OCI-LY1 (cell line): ENCODE results near the gene MRPL14.

ENCODE experiments used
- H2AFZ ChIP-seq: fragments of 200-600 bp; sonication (generic), shearing (Covaris generic); 2 replicates; pipeline ENCODE4 v1.6.0; 2014; ENCODE audit warnings: antibody characterized with exemption, mild to moderate bottlenecking, low read length
- H3F3A ChIP-seq: fragments of 200-600 bp; sonication (generic), shearing (Covaris generic); 2 replicates; pipeline ENCODE4 v1.6.0; 2014; ENCODE audit warnings: mild to moderate bottlenecking, antibody characterized with exemption, low read length, moderate library complexity; ENCODE audit not compliant: insufficient read depth
- H3K27ac ChIP-seq: fragments of 200-600 bp; sonication (generic); 2 replicates; pipeline ENCODE4 v1.5.1; 2014; ENCODE audit warnings: low read length, mixed run types, mild to moderate bottlenecking, low read depth; ENCODE audit not compliant: poor library complexity, severe bottlenecking
- H3K27me3 ChIP-seq: fragments of 200-600 bp; sonication (generic); 2 replicates; pipeline ENCODE4 v1.6.0; 2014; ENCODE audit warnings: antibody characterized with exemption, mild to moderate bottlenecking, low read length, moderate library complexity; ENCODE audit not compliant: insufficient read depth
- H3K36me3 ChIP-seq: fragments of 200-600 bp; sonication (generic); 2 replicates; pipeline ENCODE4 v1.6.1; 2014; ENCODE audit warnings: mild to moderate bottlenecking, antibody characterized with exemption, low read length, moderate library complexity, mixed read lengths; ENCODE audit not compliant: insufficient read depth
- H3K4me1 ChIP-seq: fragments of 200-600 bp; sonication (generic); 2 replicates; pipeline ENCODE4 v1.5.1; 2014; ENCODE audit warnings: mild to moderate bottlenecking, low read length, moderate library complexity; ENCODE audit not compliant: insufficient read depth, severe bottlenecking
- H3K4me2 ChIP-seq: fragments of 200-600 bp; sonication (generic), shearing (Covaris generic); 2 replicates; pipeline ENCODE4 v1.6.1; 2014; ENCODE audit warnings: low read length
- H3K4me3 ChIP-seq: fragments of 200-600 bp; sonication (generic); 2 replicates; pipeline ENCODE4 v1.5.1; 2014; ENCODE audit warnings: low read length, low read depth, mild to moderate bottlenecking, mixed read lengths; ENCODE audit not compliant: poor library complexity, severe bottlenecking
- H3K79me2 ChIP-seq: fragments of 200-600 bp; shearing (Covaris generic); 2 replicates; pipeline ENCODE4 v1.6.1; 2016; ENCODE audit warnings: mixed run types, low read length, mixed read lengths; ENCODE audit not compliant: insufficient read depth
- H3K9ac ChIP-seq: fragments of 200-600 bp; sonication (generic), shearing (Covaris generic); 2 replicates; pipeline ENCODE4 v1.6.1; 2014; ENCODE audit warnings: mild to moderate bottlenecking, low read length, mixed read lengths
- H3K9me2 ChIP-seq: fragments of 200-600 bp; sonication (generic), shearing (Covaris generic); 2 replicates; pipeline ENCODE4 v1.6.1; 2014; ENCODE audit warnings: low read depth, mild to moderate bottlenecking, low read length, mixed read lengths
- H3K9me3 ChIP-seq: fragments of 200-600 bp; shearing (Covaris generic); 2 replicates; pipeline ENCODE4 v1.6.1; 2014; ENCODE audit warnings: low read length, mixed read lengths
- H4K20me1 ChIP-seq: fragments of 200-600 bp; sonication (generic), shearing (Covaris generic); 2 replicates; pipeline ENCODE4 v1.6.0; 2016; ENCODE audit warnings: mild to moderate bottlenecking, low read length; ENCODE audit not compliant: insufficient read depth
- CTCF ChIP-seq: fragments of 200-600 bp; sonication (generic), shearing (Covaris generic); IDR thresholded peaks from 2 replicates; pipeline ENCODE4 v1.5.1; 2017; ENCODE audit warnings: mild to moderate bottlenecking, antibody characterized with exemption, low read length, moderate library complexity, mixed read lengths
- EZH2 ChIP-seq: fragments of 200-600 bp; sonication (generic), shearing (Covaris generic); IDR thresholded peaks from 2 replicates; pipeline ENCODE4 v1.8.0; 2017; ENCODE audit warnings: borderline replicate concordance, mixed run types, mild to moderate bottlenecking, antibody characterized with exemption, low read length, moderate library complexity, mixed read lengths

Gene MRPL14

GRCh38 chr6:44072452-44072958 is 54.7 kb downstream of the MRPL14 start:
- Histone ChIP-seq H4K20me1 (no peaks in the 10 kb centered on the region), H3K4me1 (peaks cover 58% of the 10 kb centered on the region), H3K36me3 (no peaks in the 10 kb centered on the region), H2AFZ (no peak overlapping the region), H3K27me3 (no peaks in the 10 kb centered on the region), H3K4me3 (peak overlapping the region; percentile 61), H3K27ac (peak overlapping the region; percentile 56), H3K9me3 (no peaks in the 10 kb centered on the region), H3F3A (no peaks in the 10 kb centered on the region), H3K9me2 (no peaks in the 10 kb centered on the region), H3K79me2 (no peaks in the 10 kb centered on the region), H3K4me2 (peak overlapping the region; percentile 94), H3K9ac (peak overlapping the region; percentile 79; the same call in 1 of the 2 replicates)
- TF ChIP-seq EZH2 (no peak), CTCF (no peak)

GRCh38 chr6:44071670-44072451 is 55.4 kb downstream of the MRPL14 start:
- H3K4me2 ChIP-seq: peak overlapping the region; percentile 94; the same call in 1 of the 2 replicates
- H3K9ac ChIP-seq: peak overlapping the region; percentile 79; the same call in 1 of the 2 replicates

DNA sequence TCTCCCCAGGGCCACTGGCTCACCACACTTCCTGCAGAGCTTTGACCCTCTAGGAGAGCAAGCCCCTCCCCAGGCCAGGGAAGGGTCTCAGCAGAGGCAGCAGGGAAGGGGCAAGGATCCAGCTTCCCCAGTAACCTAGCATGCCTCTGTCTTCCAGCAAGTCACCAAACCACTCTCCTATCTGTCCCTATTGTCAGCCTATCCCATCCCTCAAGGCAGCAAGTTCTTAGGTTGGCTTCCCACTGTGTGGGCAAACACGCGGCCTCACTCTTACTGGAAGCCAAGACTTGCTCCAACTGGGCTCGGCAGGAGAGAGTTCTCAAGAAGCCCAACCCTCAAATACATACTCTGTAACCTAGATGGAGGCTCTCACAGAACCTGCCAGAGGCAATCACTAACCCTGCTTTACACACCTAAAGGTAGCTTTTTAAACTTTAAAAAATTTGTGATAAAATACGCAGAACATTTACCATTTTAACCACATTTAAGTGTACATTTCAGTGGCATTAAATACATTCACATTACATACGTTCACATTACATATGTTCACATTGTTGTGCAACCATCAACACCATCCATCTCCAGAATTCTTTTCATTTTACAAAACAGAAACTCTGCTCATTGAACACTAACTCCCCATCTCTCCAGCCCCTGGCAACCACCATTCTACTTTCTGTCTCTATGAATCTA is 58.5 kb downstream of the MRPL14 start:
- Histone ChIP-seq H2AFZ (no peak overlapping the region), H4K20me1 (no peaks in the 10 kb centered on the region), H3K4me2 (no peak overlapping the region), H3K9me2 (no peaks in the 10 kb centered on the region), H3F3A (no peaks in the 10 kb centered on the region), H3K79me2 (no peaks in the 10 kb centered on the region), H3K36me3 (no peaks in the 10 kb centered on the region), H3K4me1 (peaks cover 28% of the 10 kb centered on the region), H3K9ac (no peak overlapping the region), H3K27me3 (no peaks in the 10 kb centered on the region; the same call in 1 of the 2 replicates), H3K4me3 (no peak overlapping the region), H3K27ac (no peak overlapping the region), H3K9me3 (no peaks in the 10 kb centered on the region)
- TF ChIP-seq CTCF (no peak), EZH2 (no peak)

More at GRCh38 chr6:44071670-44072451, 55.4 kb downstream of the MRPL14 start:
- no peaks in the 10 kb centered on the region; the same call in 1 of the 2 replicates for H3K27me3 ChIP-seq
- peak overlapping the region; percentile 61 for H3K4me3 ChIP-seq
- no peaks in the 10 kb centered on the region for H3K36me3 ChIP-seq
- no peaks in the 10 kb centered on the region for H3F3A ChIP-seq
- H3K27ac ChIP-seq: no peak overlapping the region
- no peaks in the 10 kb centered on the region for H3K79me2 ChIP-seq
- no peaks in the 10 kb centered on the region for H3K9me2 ChIP-seq
- no peaks in the 10 kb centered on the region for H3K9me3 ChIP-seq
- H2AFZ ChIP-seq: no peak overlapping the region
- H3K4me1 ChIP-seq: peaks cover 52% of the 10 kb centered on the region
- H4K20me1 ChIP-seq: no peaks in the 10 kb centered on the region
- TF ChIP-seq CTCF (no peak), EZH2 (no peak)
